Type B pancreatic cell (in vitro differentiated cells): Measurements from ENCODE around the gene ATRN. TPM values are rescaled to one million over a fixed set of nuclear protein-coding genes. Genes with fewer than 3 reads are reported as not detected.

ENCODE experiments used
- DNase-seq: peaks from one replicate; pipeline ENCODE4 v3.0.0; 2021; ENCODE audit warnings: mixed read lengths; ENCODE audit not compliant: unreplicated experiment; ENCODE audit errors: extremely low spot score
- H3K27ac Mint-ChIP-seq: 2 replicates; pipeline ENCODE4 v1.8.0; 2021; ENCODE audit warnings: mild to moderate bottlenecking, mixed read lengths
- H3K27me3 Mint-ChIP-seq: 2 replicates; pipeline ENCODE4 v1.8.0; 2021; ENCODE audit warnings: mixed read lengths
- H3K36me3 Mint-ChIP-seq: 2 replicates; pipeline ENCODE4 v1.8.0; 2021; ENCODE audit warnings: mixed read lengths
- H3K4me1 Mint-ChIP-seq: one replicate; pipeline ENCODE4 v1.8.0; 2021; ENCODE audit warnings: mixed read lengths; ENCODE audit not compliant: unreplicated experiment
- H3K4me3 Mint-ChIP-seq: 2 replicates; pipeline ENCODE4 v1.8.0; 2021; ENCODE audit warnings: mild to moderate bottlenecking, mixed read lengths
- H3K9me3 Mint-ChIP-seq: 2 replicates; pipeline ENCODE4 v1.8.0; 2021; ENCODE audit warnings: mixed read lengths
- CTCF ChIP-seq: fragments of 200-600 bp; sonication (generic); conservative IDR thresholded peaks from 2 replicates; pipeline ENCODE4 v1.5.0; 2021; ENCODE audit warnings: antibody characterized with exemption, mild to moderate bottlenecking
- total RNA-seq: library from RNA; stranded (reverse); gene quantifications from 2 replicates; pipeline ENCODE4 v1.2.1, GENCODE V29; 2021; ENCODE audit warnings: low replicate concordance

Gene ATRN
- total RNA-seq, 1 donor from 2014 or later = 36.9 TPM

GRCh38 chr20:3560162-3560561 lies 89.3 kb downstream of the ATRN start:
- no peak for DNase-seq
- no peak for TF ChIP-seq CTCF
- Mint-ChIP-seq H3K4me1 (no peaks in the 10 kb centered on the region), H3K27ac (no peak overlapping the region), H3K27me3 (no peaks in the 10 kb centered on the region), H3K9me3 (no peaks in the 10 kb centered on the region), H3K4me3 (no peak overlapping the region), H3K36me3 (peaks cover 9% of the 10 kb centered on the region)

- peaks cover 9% of the 10 kb centered on the region for H3K36me3 Mint-ChIP-seq
- no peak for DNase-seq
- no peak for TF ChIP-seq CTCF
- H3K4me1 Mint-ChIP-seq = no peaks in the 10 kb centered on the region
- H3K27ac Mint-ChIP-seq = no peak overlapping the region
- no peaks in the 10 kb centered on the region for H3K27me3 Mint-ChIP-seq
- H3K4me3 Mint-ChIP-seq = no peak overlapping the region
- H3K9me3 Mint-ChIP-seq = no peaks in the 10 kb centered on the region
Observed at GRCh38 chr20:3560578-3560977, 89.8 kb downstream of the ATRN start.

GRCh38 chr20:3563133-3563532 lies 92.3 kb downstream of the ATRN start:
- H3K27me3 Mint-ChIP-seq = no peaks in the 10 kb centered on the region
- no peaks in the 10 kb centered on the region for H3K9me3 Mint-ChIP-seq
- TF ChIP-seq CTCF = no peak
- no peak overlapping the region for H3K27ac Mint-ChIP-seq
- H3K36me3 Mint-ChIP-seq = peaks cover 14% of the 10 kb centered on the region
- no peak overlapping the region for H3K4me3 Mint-ChIP-seq
- no peak for DNase-seq
- H3K4me1 Mint-ChIP-seq = no peaks in the 10 kb centered on the region

GRCh38 chr20:3563548-3564177 lies 92.8 kb downstream of the ATRN start:
- Mint-ChIP-seq H3K9me3 (no peaks in the 10 kb centered on the region), H3K4me1 (no peaks in the 10 kb centered on the region), H3K36me3 (peaks cover 14% of the 10 kb centered on the region), H3K4me3 (no peak overlapping the region), H3K27ac (no peak overlapping the region), H3K27me3 (no peaks in the 10 kb centered on the region)
- DNase-seq = no peak
- TF ChIP-seq CTCF = peak; percentile 86

- Mint-ChIP-seq H3K36me3 (peaks cover 5% of the 10 kb centered on the region), H3K27ac (no peak overlapping the region), H3K4me3 (no peak overlapping the region), H3K9me3 (no peaks in the 10 kb centered on the region), H3K4me1 (peaks cover 9% of the 10 kb centered on the region), H3K27me3 (no peaks in the 10 kb centered on the region)
- DNase-seq = no peak
- TF ChIP-seq CTCF = no peak
Observed at GRCh38 chr20:3565851-3566250, 95.0 kb downstream of the ATRN start.

GRCh38 chr20:3572151-3572550 lies 101.3 kb downstream of the ATRN start:
- H3K27me3 Mint-ChIP-seq = no peaks in the 10 kb centered on the region

More at GRCh38 chr20:3572151-3572550, 101.3 kb downstream of the ATRN start:
- peaks cover 9% of the 10 kb centered on the region for H3K4me1 Mint-ChIP-seq
- H3K27ac Mint-ChIP-seq = no peak overlapping the region
- H3K36me3 Mint-ChIP-seq = peaks cover 10% of the 10 kb centered on the region
- H3K4me3 Mint-ChIP-seq = no peak overlapping the region
- H3K9me3 Mint-ChIP-seq = no peaks in the 10 kb centered on the region
- no peak for DNase-seq
- no peak for TF ChIP-seq CTCF
